Measurements from ENCODE around the gene SNX1.

The SNX1 gene

GRCh38 chr15:64111679-64112050 is 15.9 kb downstream of the SNX1 start:
- TF ChIP-seq POLR2AphosphoS5 (IDR thresholded peaks at IDR 0.05; ENCODE audit: low read depth, low read length): no peak
- TF ChIP-seq FOXP2 (optimal IDR thresholded peaks at IDR 0.05; ENCODE audit: borderline replicate concordance, extremely low read depth, extremely low read length, insufficient read depth): no peak
- TF ChIP-seq SIN3A (IDR thresholded peaks at IDR 0.05; ENCODE audit: borderline replicate concordance, insufficient read depth, low read length): no peak
- no peak for TF ChIP-seq REST (IDR thresholded peaks at IDR 0.05; ENCODE audit: insufficient read depth in 1 of 2, low read depth in 2 of 2, low read length in 2 of 2)
- TF ChIP-seq TAF1 (IDR thresholded peaks at IDR 0.05; ENCODE audit: borderline replicate concordance, insufficient read depth, low read length): no peak

GRCh38 chr15:64112073-64112772 is 16.4 kb downstream of the SNX1 start:
- TF ChIP-seq SIN3A (IDR thresholded peaks at IDR 0.05; ENCODE audit: borderline replicate concordance, insufficient read depth, low read length) (no peak), FOXP2 (optimal IDR thresholded peaks at IDR 0.05; ENCODE audit: borderline replicate concordance, extremely low read depth, extremely low read length, insufficient read depth) (no peak), POLR2AphosphoS5 (IDR thresholded peaks at IDR 0.05; ENCODE audit: low read depth, low read length) (no peak), REST (IDR thresholded peaks at IDR 0.05; ENCODE audit: insufficient read depth in 1 of 2, low read depth in 2 of 2, low read length in 2 of 2) (no peak), TAF1 (IDR thresholded peaks at IDR 0.05; ENCODE audit: borderline replicate concordance, insufficient read depth, low read length) (no peak)

GRCh38 chr15:64112904-64113303 is 17.1 kb downstream of the SNX1 start:
- TF ChIP-seq SIN3A (IDR thresholded peaks at IDR 0.05; ENCODE audit: borderline replicate concordance, insufficient read depth, low read length) (no peak), FOXP2 (optimal IDR thresholded peaks at IDR 0.05; ENCODE audit: borderline replicate concordance, extremely low read depth, extremely low read length, insufficient read depth) (no peak)

- TF ChIP-seq TAF1 (IDR thresholded peaks at IDR 0.05; ENCODE audit: borderline replicate concordance, insufficient read depth, low read length) (no peak), SIN3A (IDR thresholded peaks at IDR 0.05; ENCODE audit: borderline replicate concordance, insufficient read depth, low read length) (no peak), REST (IDR thresholded peaks at IDR 0.05; ENCODE audit: insufficient read depth in 1 of 2, low read depth in 2 of 2, low read length in 2 of 2) (no peak), FOXP2 (optimal IDR thresholded peaks at IDR 0.05; ENCODE audit: borderline replicate concordance, extremely low read depth, extremely low read length, insufficient read depth) (no peak), POLR2AphosphoS5 (IDR thresholded peaks at IDR 0.05; ENCODE audit: low read depth, low read length) (no peak)
Observed at GRCh38 chr15:64117759-64118487, 22.1 kb downstream of the SNX1 start.

GRCh38 chr15:64121614-64122013 is 25.8 kb downstream of the SNX1 start:
- no peak for TF ChIP-seq FOXP2 (optimal IDR thresholded peaks at IDR 0.05; ENCODE audit: borderline replicate concordance, extremely low read depth, extremely low read length, insufficient read depth)
- TF ChIP-seq REST (IDR thresholded peaks at IDR 0.05; ENCODE audit: insufficient read depth in 1 of 2, low read depth in 2 of 2, low read length in 2 of 2): no peak
- TF ChIP-seq SIN3A (IDR thresholded peaks at IDR 0.05; ENCODE audit: borderline replicate concordance, insufficient read depth, low read length): no peak
- TF ChIP-seq POLR2AphosphoS5 (IDR thresholded peaks at IDR 0.05; ENCODE audit: low read depth, low read length): no peak
- TF ChIP-seq TAF1 (IDR thresholded peaks at IDR 0.05; ENCODE audit: borderline replicate concordance, insufficient read depth, low read length): no peak

Measured in PFSK-1 (cell line).